Measurements from ENCODE around the gene RNF25.

GRCh38 chr2:218642121-218642656 lies 29.6 kb downstream of the RNF25 start:
- peak; percentile 18; the same call in 1 of the 2 replicates for TF ChIP-seq POLR2AphosphoS5 (IDR thresholded peaks at IDR 0.05; ENCODE audit: low read depth, low read length)
- TF ChIP-seq ATF3 (IDR thresholded peaks at IDR 0.05; ENCODE audit: insufficient read depth, low read depth, low read length): no peak
- TF ChIP-seq CTCF (IDR thresholded peaks at IDR 0.05; ENCODE audit: control extremely low read depth in 1 of 3, insufficient read depth in 1 of 3, low read depth in 1 of 3, low read length in 3 of 3): no peak
- TF ChIP-seq EZH2 (IDR thresholded peaks at IDR 0.05; ENCODE audit: low read depth, low read length, severe bottlenecking): no peak
- TF ChIP-seq MAX (IDR thresholded peaks at IDR 0.05): no peak
- no peak for TF ChIP-seq GTF2F1 (IDR thresholded peaks at IDR 0.05; ENCODE audit: borderline replicate concordance, low read depth, low read length)
- TF ChIP-seq CHD2 (IDR thresholded peaks at IDR 0.05; ENCODE audit: low read length): no peak
- TF ChIP-seq SIX5 (IDR thresholded peaks at IDR 0.05; ENCODE audit: low read depth, low read length): no peak
- TF ChIP-seq ASH2L (IDR thresholded peaks at IDR 0.05; ENCODE audit: low read length): no peak
- no peak for TF ChIP-seq HDAC2 (IDR thresholded peaks at IDR 0.05; ENCODE audit: borderline replicate concordance in 1 of 2, low read depth in 2 of 2, low read length in 2 of 2)

All from H1 (cell line).